Measurements from ENCODE around the gene ACIN1. TPM values are rescaled to one million over a fixed set of nuclear protein-coding genes. Genes with fewer than 3 reads are reported as not detected.
A peak's percentile ranks its signal among the peaks of the same experiment; 100 is the strongest.

Gene ACIN1
- total and polyA plus RNA-seq, 2 of the 13 experiments (the other 11 are each of a cell fraction or from before 2014, with no cell fraction given), result 165 to 183 TPM

DNA sequence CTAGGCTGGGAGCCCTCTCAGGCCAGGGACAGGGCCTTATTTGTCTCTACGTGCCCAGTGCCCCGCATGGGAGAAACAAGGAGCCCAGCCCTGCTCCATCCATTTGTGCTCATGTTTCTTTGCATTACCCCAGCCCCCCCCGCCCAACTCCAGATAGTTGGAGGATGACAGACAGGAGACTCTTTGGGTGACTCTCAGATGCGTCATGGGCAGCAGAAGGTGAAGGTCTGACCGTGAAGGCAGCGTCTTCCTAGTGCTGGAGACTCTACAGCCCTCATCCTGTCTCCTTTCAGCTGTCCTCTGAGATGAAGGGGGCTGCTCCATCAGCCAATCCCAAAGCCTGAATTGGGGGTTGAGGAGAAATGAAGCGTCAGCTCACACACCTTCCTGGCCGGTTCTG lies 53.2 kb downstream of the ACIN1 start (continued):
- TF ChIP-seq TBX2 (CRISPR knock-in tag; IDR thresholded peaks at IDR 0.05; ENCODE audit: borderline replicate concordance), result no peak
- TF ChIP-seq, protein P1, sequence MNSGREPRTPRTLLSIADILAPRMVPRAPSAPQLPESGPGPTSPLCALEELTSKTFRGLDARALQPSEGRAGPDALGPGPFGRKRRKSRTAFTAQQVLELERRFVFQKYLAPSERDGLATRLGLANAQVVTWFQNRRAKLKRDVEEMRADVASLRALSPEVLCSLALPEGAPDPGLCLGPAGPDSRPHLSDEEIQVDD (CRISPR knock-in tag; IDR thresholded peaks at IDR 0.05; ENCODE audit: borderline replicate concordance), result no peak
- TF ChIP-seq CREM (IDR thresholded peaks at IDR 0.05), result no peak
- no peak for TF ChIP-seq CREM (CRISPR knock-in tag; IDR thresholded peaks at IDR 0.05)

DNA sequence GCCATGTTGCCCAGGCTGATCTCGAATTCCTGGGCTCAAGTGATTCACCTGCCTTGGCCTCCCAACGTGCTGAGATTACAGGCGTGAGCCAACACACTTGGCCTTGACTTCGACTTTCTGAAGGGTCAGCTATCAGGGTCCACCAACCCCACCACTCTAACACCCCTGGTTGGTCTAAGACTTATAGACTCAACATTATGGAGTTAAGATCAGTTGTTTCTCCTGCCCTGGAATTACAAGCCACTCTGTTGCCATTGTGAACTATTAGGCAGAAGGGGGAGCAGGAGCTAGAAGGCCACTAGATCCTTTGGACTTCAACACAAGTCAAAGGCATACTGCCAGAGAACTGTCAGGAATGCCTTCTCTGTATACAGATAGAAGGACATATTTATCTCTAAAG lies 54.8 kb downstream of the ACIN1 start:
- DNase-seq (ENCODE audit: low spot score) (peak; percentile 68), FAIRE-seq (peak; percentile 73), ATAC-seq (peak; percentile 48)
- 40% methylated on average over 4 of the region's 4 CpGs for WGBS (ENCODE audit: low lambda C conversion rate)
- H3K4me1 ChIP-seq (ENCODE audit: insufficient read depth, low read length), result peaks cover 18% of the 10 kb centered on the region
- no peaks in the 10 kb centered on the region for H3K9me3 ChIP-seq (ENCODE audit: low read length)
- H3K9ac ChIP-seq (ENCODE audit: insufficient read depth, low read depth, low read length), result no peak overlapping the region
- in situ Hi-C loops (cut with HindIII; ENCODE audit: extremely low pct_ligation_motif_present, low pct_unique_long_range_greater_than_20kb) (no loop called here), intact Hi-C loops (cut with micrococcal nuclease; ENCODE audit: unreplicated experiment) (no loop called here)
- H3K27me3 ChIP-seq (ENCODE audit: control insufficient read depth in 1 of 2, insufficient read depth in 2 of 2, low read length in 2 of 2), result peaks cover 16 to 33% of the 10 kb centered on the region in 2 experiments
- H3K4me2 ChIP-seq (ENCODE audit: low read depth, low read length), result no peak overlapping the region
- H2AFZ ChIP-seq (ENCODE audit: low read length), result no peak overlapping the region
- no peaks in the 10 kb centered on the region for H3K79me2 ChIP-seq (ENCODE audit: insufficient read depth, low read length)
- H3K4me3 ChIP-seq (replicated peaks in 1 of 3; ENCODE audit: insufficient read depth in 1 of 3, low read depth in 2 of 3, low read length in 3 of 3), result no peak overlapping the region
- no TSS peak for BruUV-seq (replicated peaks)
- no peaks in the 10 kb centered on the region for H4K20me1 ChIP-seq (ENCODE audit: insufficient read depth, low read length)
- H3K36me3 ChIP-seq (replicated peaks in 1 of 2; ENCODE audit: control insufficient read depth in 1 of 2, insufficient read depth in 2 of 2, low read length in 2 of 2), result no peaks in the 10 kb centered on the region
- H3K27ac ChIP-seq (ENCODE audit: extremely low read length, insufficient read depth, low read length), result no peak overlapping the region
- POLR2A ChIA-PET, result interaction anchor here (0.7 to 3.3 kb wide), 9 partner anchors 11 to 63 kb away, joined by 3 to 26 read pairs (median 4); partner anchors contain the start of gene AJUBA
- CTCF ChIA-PET (ENCODE audit: low intra/inter-chr PET ratio, low total read pairs), result interaction anchor here (1.0 kb wide), 1 partner anchor 20 kb away, joined by 3 read pairs; no protein-coding TSS in a partner anchor
- TF ChIP-seq NFKBIZ (CRISPR knock-in tag; IDR thresholded peaks at IDR 0.05), result no peak
- TF ChIP-seq, protein P2, sequence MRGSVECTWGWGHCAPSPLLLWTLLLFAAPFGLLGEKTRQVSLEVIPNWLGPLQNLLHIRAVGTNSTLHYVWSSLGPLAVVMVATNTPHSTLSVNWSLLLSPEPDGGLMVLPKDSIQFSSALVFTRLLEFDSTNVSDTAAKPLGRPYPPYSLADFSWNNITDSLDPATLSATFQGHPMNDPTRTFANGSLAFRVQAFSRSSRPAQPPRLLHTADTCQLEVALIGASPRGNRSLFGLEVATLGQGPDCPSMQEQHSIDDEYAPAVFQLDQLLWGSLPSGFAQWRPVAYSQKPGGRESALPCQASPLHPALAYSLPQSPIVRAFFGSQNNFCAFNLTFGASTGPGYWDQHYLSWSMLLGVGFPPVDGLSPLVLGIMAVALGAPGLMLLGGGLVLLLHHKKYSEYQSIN (CRISPR knock-in tag; IDR thresholded peaks at IDR 0.05; ENCODE audit: borderline replicate concordance), result peak; percentile 53; the same call in 1 of the 2 replicates
- TF ChIP-seq, protein P3, sequence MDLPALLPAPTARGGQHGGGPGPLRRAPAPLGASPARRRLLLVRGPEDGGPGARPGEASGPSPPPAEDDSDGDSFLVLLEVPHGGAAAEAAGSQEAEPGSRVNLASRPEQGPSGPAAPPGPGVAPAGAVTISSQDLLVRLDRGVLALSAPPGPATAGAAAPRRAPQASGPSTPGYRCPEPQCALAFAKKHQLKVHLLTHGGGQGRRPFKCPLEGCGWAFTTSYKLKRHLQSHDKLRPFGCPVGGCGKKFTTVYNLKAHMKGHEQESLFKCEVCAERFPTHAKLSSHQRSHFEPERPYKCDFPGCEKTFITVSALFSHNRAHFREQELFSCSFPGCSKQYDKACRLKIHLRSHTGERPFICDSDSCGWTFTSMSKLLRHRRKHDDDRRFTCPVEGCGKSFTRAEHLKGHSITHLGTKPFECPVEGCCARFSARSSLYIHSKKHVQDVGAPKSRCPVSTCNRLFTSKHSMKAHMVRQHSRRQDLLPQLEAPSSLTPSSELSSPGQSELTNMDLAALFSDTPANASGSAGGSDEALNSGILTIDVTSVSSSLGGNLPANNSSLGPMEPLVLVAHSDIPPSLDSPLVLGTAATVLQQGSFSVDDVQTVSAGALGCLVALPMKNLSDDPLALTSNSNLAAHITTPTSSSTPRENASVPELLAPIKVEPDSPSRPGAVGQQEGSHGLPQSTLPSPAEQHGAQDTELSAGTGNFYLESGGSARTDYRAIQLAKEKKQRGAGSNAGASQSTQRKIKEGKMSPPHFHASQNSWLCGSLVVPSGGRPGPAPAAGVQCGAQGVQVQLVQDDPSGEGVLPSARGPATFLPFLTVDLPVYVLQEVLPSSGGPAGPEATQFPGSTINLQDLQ (CRISPR knock-in tag; IDR thresholded peaks at IDR 0.05), result peak; percentile 71; the same call in 1 of the 2 replicates
- TF ChIP-seq ZFX (CRISPR knock-in tag; IDR thresholded peaks at IDR 0.05; ENCODE audit: low read depth), result 0 out of 2 replicates have a peak, but pooled peaks have one; percentile 3
- TF ChIP-seq SIX4 (CRISPR knock-in tag; IDR thresholded peaks at IDR 0.05), result no peak
- TF ChIP-seq IRF2 (CRISPR knock-in tag; IDR thresholded peaks at IDR 0.05), result no peak
- peak; percentile 33; the same call in 1 of the 2 replicates for TF ChIP-seq PHF21A (CRISPR knock-in tag; IDR thresholded peaks at IDR 0.05)
- no peak for TF ChIP-seq ZFYVE20 (CRISPR knock-in tag; IDR thresholded peaks at IDR 0.05; ENCODE audit: borderline replicate concordance, low read depth)
- TF ChIP-seq, protein P4, sequence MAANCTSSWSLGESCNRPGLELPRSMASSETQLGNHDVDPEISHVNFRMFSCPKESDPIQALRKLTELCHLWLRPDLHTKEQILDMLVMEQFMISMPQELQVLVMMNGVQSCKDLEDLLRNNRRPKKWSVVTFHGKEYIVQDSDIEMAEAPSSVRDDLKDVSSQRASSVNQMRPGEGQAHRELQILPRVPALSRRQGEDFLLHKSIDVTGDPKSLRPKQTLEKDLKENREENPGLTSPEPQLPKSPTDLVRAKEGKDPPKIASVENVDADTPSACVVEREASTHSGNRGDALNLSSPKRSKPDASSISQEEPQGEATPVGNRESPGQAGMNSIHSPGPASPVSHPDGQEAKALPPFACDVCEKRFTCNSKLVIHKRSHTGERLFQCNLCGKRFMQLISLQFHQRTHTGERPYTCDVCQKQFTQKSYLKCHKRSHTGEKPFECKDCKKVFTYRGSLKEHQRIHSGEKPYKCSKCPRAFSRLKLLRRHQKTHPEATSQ (CRISPR knock-in tag; IDR thresholded peaks at IDR 0.05; ENCODE audit: borderline replicate concordance), result no peak
- TF ChIP-seq ZNF878 (CRISPR knock-in tag; IDR thresholded peaks at IDR 0.05), result no peak
- no peak for TF ChIP-seq CHCHD3 (CRISPR knock-in tag; IDR thresholded peaks at IDR 0.05)
- TF ChIP-seq ZNF768 (CRISPR knock-in tag; IDR thresholded peaks at IDR 0.05), result no peak
- TF ChIP-seq, protein P5, sequence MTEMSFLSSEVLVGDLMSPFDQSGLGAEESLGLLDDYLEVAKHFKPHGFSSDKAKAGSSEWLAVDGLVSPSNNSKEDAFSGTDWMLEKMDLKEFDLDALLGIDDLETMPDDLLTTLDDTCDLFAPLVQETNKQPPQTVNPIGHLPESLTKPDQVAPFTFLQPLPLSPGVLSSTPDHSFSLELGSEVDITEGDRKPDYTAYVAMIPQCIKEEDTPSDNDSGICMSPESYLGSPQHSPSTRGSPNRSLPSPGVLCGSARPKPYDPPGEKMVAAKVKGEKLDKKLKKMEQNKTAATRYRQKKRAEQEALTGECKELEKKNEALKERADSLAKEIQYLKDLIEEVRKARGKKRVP (CRISPR knock-in tag; IDR thresholded peaks at IDR 0.05), result no peak

Data from HepG2 (cell line).